ENCODE data around the gene PAMR1. TPM values are rescaled to one million over a fixed set of nuclear protein-coding genes. Genes with fewer than 3 reads are reported as not detected.

PAMR1 gene
- total and polyA plus RNA-seq, 2 of the 8 experiments (the other 6 are each of a cell fraction or from before 2014, with no cell fraction given), result 3.0 to 6.9 TPM

DNA sequence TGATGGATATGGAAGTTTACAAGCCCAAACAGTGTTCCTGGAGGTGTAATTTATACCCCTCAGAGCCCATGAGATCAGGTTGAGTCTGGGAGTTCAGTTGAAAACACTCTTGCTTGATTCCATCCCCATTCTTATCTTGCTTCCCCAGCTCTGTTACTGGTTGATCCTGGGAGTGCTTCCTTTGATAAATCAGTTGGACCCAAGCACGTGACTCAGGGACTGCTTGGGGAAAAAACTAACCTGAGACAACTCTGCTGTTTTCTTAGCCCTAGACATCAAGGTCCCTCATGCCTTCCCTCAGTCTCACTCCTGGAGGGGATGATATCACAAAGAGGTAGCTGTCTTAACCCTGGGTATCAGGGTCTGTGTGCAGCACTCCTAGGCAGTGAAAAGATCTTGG is 71.1 kb downstream of the PAMR1 start (continued):
- TF ChIP-seq ATF2 (IDR thresholded peaks at IDR 0.05; ENCODE audit: low read length) (no peak), USF2 (IDR thresholded peaks at IDR 0.05; ENCODE audit: low read length) (no peak), SRF (IDR thresholded peaks at IDR 0.05; ENCODE audit: low read depth, low read length) (no peak), SAP30 (IDR thresholded peaks at IDR 0.05; ENCODE audit: insufficient read depth, insufficient replicate concordance, low read length) (no peak), SIRT6 (IDR thresholded peaks at IDR 0.05; ENCODE audit: low read length) (no peak), KDM5A (IDR thresholded peaks at IDR 0.05; ENCODE audit: low read length) (no peak), CTBP2 (IDR thresholded peaks at IDR 0.05; ENCODE audit: borderline replicate concordance, insufficient read depth, insufficient read length, low read length) (no peak), CBX5 (IDR thresholded peaks at IDR 0.05; ENCODE audit: low read depth, low read length) (no peak), SIN3A (conservative IDR thresholded peaks at IDR 0.05 in 1 of 2, IDR thresholded peaks at IDR 0.05 in 1 of 2; ENCODE audit: low read depth in 1 of 2, low read length in 2 of 2) (no peak), JUN (IDR thresholded peaks at IDR 0.05; ENCODE audit: low read depth, low read length) (no peak)
- TF ChIP-seq, protein P1, sequence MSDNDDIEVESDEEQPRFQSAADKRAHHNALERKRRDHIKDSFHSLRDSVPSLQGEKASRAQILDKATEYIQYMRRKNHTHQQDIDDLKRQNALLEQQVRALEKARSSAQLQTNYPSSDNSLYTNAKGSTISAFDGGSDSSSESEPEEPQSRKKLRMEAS (IDR thresholded peaks at IDR 0.05), result no peak

Measured in H1 (cell line).